Measurements from ENCODE around the gene ALDH7A1.
A peak's percentile ranks its signal among the peaks of the same experiment; 100 is the strongest.

The ALDH7A1 gene

DNA sequence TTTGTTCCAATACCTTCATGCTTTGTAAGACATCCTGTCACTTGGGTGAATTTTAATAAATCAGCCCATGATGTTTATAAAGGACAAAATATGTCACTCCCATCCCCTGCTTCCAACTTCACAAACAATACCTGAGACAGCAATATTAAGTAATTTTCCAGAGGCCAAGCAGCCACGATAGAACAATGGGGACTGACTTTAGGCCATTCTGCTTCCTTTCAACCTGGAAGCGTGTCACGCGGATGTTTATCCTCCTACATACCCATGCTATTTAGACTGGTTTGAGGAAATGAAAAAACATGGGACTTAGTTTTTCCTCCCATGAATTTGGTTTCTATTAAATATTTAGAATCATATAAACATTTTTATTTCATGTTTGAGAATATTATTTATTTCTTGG lies 88.9 kb downstream of the ALDH7A1 start:
- ATAC-seq = no peak
- TF ChIP-seq ZFP3 (CRISPR knock-in tag; IDR thresholded peaks at IDR 0.05) = no peak
- no peak for TF ChIP-seq ISL1 (CRISPR knock-in tag; IDR thresholded peaks at IDR 0.05)

DNA sequence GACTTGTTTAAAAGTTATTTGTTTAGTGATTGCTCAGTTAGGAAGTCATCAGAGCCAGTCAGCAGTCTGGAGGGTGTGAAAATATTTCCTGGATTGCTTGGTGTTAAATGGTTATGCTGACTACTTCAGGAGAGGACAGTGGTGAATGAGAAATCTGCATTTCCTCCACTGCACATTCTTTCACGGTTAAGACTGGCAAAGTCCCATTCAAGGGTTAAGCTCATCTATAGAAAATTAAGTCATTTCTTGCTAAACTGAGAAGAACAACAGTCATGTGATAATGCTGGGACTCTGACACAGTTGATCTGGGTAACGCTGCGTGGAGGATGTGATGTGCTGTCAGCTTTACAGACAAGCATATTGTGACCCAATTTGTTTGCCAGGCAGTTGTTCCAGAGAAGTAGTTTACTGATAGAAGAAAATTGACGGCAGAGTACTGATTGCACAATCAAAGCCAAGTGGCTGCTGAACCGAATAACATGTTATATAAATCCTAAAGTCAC lies 91.4 kb downstream of the ALDH7A1 start:
- no peak; the same call in 1 of the 3 replicates for ATAC-seq
- TF ChIP-seq, protein P1, sequence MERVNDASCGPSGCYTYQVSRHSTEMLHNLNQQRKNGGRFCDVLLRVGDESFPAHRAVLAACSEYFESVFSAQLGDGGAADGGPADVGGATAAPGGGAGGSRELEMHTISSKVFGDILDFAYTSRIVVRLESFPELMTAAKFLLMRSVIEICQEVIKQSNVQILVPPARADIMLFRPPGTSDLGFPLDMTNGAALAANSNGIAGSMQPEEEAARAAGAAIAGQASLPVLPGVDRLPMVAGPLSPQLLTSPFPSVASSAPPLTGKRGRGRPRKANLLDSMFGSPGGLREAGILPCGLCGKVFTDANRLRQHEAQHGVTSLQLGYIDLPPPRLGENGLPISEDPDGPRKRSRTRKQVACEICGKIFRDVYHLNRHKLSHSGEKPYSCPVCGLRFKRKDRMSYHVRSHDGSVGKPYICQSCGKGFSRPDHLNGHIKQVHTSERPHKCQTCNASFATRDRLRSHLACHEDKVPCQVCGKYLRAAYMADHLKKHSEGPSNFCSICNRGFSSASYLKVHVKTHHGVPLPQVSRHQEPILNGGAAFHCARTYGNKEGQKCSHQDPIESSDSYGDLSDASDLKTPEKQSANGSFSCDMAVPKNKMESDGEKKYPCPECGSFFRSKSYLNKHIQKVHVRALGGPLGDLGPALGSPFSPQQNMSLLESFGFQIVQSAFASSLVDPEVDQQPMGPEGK (CRISPR knock-in tag; IDR thresholded peaks at IDR 0.05; ENCODE audit: borderline replicate concordance) = no peak

- TF ChIP-seq, protein P2, sequence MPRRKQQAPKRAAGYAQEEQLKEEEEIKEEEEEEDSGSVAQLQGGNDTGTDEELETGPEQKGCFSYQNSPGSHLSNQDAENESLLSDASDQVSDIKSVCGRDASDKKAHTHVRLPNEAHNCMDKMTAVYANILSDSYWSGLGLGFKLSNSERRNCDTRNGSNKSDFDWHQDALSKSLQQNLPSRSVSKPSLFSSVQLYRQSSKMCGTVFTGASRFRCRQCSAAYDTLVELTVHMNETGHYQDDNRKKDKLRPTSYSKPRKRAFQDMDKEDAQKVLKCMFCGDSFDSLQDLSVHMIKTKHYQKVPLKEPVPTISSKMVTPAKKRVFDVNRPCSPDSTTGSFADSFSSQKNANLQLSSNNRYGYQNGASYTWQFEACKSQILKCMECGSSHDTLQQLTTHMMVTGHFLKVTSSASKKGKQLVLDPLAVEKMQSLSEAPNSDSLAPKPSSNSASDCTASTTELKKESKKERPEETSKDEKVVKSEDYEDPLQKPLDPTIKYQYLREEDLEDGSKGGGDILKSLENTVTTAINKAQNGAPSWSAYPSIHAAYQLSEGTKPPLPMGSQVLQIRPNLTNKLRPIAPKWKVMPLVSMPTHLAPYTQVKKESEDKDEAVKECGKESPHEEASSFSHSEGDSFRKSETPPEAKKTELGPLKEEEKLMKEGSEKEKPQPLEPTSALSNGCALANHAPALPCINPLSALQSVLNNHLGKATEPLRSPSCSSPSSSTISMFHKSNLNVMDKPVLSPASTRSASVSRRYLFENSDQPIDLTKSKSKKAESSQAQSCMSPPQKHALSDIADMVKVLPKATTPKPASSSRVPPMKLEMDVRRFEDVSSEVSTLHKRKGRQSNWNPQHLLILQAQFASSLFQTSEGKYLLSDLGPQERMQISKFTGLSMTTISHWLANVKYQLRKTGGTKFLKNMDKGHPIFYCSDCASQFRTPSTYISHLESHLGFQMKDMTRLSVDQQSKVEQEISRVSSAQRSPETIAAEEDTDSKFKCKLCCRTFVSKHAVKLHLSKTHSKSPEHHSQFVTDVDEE (CRISPR knock-in tag; IDR thresholded peaks at IDR 0.05) = no peak
- TF ChIP-seq ESRRG (CRISPR knock-in tag; IDR thresholded peaks at IDR 0.05) = no peak
- no peak for ATAC-seq
Measured at GRCh38 chr5:126501448-126501847, 93.6 kb downstream of the ALDH7A1 start.

DNA sequence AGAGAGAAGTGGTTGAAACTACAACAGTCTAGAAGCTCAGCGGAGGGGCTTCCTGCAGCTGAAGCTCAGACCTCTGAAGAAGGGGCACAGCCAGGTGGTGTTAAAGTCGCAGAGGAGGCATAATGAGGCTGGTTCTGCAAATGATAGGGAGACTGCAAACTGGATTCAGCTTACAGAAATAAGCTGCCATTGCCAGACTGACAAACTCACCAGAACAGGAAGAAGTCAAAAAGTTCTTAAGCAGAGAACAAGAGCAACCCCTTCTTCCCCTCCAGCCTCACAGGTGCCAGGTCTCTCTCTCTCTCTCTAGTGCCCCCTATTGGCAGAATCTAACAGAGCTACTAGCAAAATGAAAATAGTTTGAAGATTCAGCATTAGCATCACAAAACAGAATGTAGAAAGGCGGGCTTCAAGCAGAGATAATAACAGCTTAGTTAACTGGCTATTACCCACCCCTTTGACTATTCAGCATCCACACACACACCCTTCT lies 95.1 kb downstream of the ALDH7A1 start:
- ATAC-seq = peak; percentile 46; the same call in 2 of the 3 replicates
- no peak for TF ChIP-seq ARNTL (CRISPR knock-in tag; IDR thresholded peaks at IDR 0.05; ENCODE audit: borderline replicate concordance, low read depth)
- no peak for TF ChIP-seq POU6F1 (CRISPR knock-in tag; IDR thresholded peaks at IDR 0.05; ENCODE audit: borderline replicate concordance, low read depth)
- TF ChIP-seq ZFP3 (CRISPR knock-in tag; IDR thresholded peaks at IDR 0.05) = no peak
- TF ChIP-seq TCF4 (CRISPR knock-in tag; IDR thresholded peaks at IDR 0.05; ENCODE audit: borderline replicate concordance) = no peak
- no peak for TF ChIP-seq ZC3H10 (CRISPR knock-in tag; IDR thresholded peaks at IDR 0.05)
- TF ChIP-seq, protein P3, sequence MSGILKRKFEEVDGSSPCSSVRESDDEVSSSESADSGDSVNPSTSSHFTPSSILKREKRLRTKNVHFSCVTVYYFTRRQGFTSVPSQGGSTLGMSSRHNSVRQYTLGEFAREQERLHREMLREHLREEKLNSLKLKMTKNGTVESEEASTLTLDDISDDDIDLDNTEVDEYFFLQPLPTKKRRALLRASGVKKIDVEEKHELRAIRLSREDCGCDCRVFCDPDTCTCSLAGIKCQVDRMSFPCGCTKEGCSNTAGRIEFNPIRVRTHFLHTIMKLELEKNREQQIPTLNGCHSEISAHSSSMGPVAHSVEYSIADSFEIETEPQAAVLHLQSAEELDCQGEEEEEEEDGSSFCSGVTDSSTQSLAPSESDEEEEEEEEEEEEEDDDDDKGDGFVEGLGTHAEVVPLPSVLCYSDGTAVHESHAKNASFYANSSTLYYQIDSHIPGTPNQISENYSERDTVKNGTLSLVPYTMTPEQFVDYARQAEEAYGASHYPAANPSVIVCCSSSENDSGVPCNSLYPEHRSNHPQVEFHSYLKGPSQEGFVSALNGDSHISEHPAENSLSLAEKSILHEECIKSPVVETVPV (CRISPR knock-in tag; IDR thresholded peaks at IDR 0.05) = no peak
- TF ChIP-seq SNAI2 (CRISPR knock-in tag; IDR thresholded peaks at IDR 0.05) = no peak
- no peak for TF ChIP-seq PPARA (CRISPR knock-in tag; IDR thresholded peaks at IDR 0.05; ENCODE audit: borderline replicate concordance)
- TF ChIP-seq, protein P1 (CRISPR knock-in tag; IDR thresholded peaks at IDR 0.05; ENCODE audit: borderline replicate concordance) = no peak
- no peak for TF ChIP-seq OSR1 (CRISPR knock-in tag; IDR thresholded peaks at IDR 0.05)
- no peak for TF ChIP-seq ZNF565 (CRISPR knock-in tag; conservative IDR thresholded peaks at IDR 0.05; ENCODE audit: low read depth)
- no peak for TF ChIP-seq RARB (CRISPR knock-in tag; IDR thresholded peaks at IDR 0.05)
- TF ChIP-seq, protein P2 (CRISPR knock-in tag; IDR thresholded peaks at IDR 0.05) = no peak
- no peak for TF ChIP-seq CSDC2 (CRISPR knock-in tag; IDR thresholded peaks at IDR 0.05)
- no peak for TF ChIP-seq TOX (CRISPR knock-in tag; IDR thresholded peaks at IDR 0.05; ENCODE audit: borderline replicate concordance)
- no peak for TF ChIP-seq BACH2 (CRISPR knock-in tag; IDR thresholded peaks at IDR 0.05; ENCODE audit: borderline replicate concordance)

All from SK-N-SH treated with all-trans-retinoic acid at 6 μM for 48 hours (cell line).